Astrocyte (in vitro differentiated cells and primary cell): ENCODE measurements around the gene TMEM266. TPM values are rescaled to one million over a fixed set of nuclear protein-coding genes. Genes with fewer than 3 reads are reported as not detected.

Experiments used
- DNase-seq: peaks from one replicate; pipeline ENCODE4 v3.0.0-alpha.2; 2010; ENCODE audit warnings: low read depth
- FAIRE-seq: peaks from 2 replicates; lab custom pipeline; 2011; peaks lifted over from hg19 to GRCh38; lab: Jason Lieb, UNC
- H2AFZ ChIP-seq: 2 replicates; pipeline ENCODE4 v1.6.0; 2012; ENCODE audit warnings: low read depth, low read length, inconsistent platforms
- H3K27ac ChIP-seq: 2 replicates; pipeline ENCODE4 v1.5.1; 2011; ENCODE audit warnings: low read depth, low read length, inconsistent platforms
- H3K27me3 ChIP-seq: 2 replicates; pipeline ENCODE4 v1.6.0; 2011; ENCODE audit warnings: low read length, inconsistent platforms; ENCODE audit not compliant: insufficient read depth
- H3K36me3 ChIP-seq: 2 replicates; pipeline ENCODE4 v1.5.1; 2011; ENCODE audit warnings: low read length, inconsistent platforms; ENCODE audit not compliant: insufficient read depth
- H3K4me1 ChIP-seq: 2 replicates; pipeline ENCODE4 v1.5.1; 2011; ENCODE audit warnings: low read length, inconsistent platforms; ENCODE audit not compliant: insufficient read depth
- H3K4me2 ChIP-seq: 2 replicates; pipeline ENCODE4 v1.6.0; 2012; ENCODE audit warnings: low read length, inconsistent platforms
- H3K4me3 ChIP-seq: 2 replicates; pipeline ENCODE4 v1.5.1; 2011; ENCODE audit warnings: low read depth, mild to moderate bottlenecking, low read length, inconsistent platforms; ENCODE audit not compliant: insufficient read depth
- H3K79me2 ChIP-seq: 2 replicates; pipeline ENCODE4 v1.6.0; 2012; ENCODE audit warnings: mild to moderate bottlenecking, low read length, inconsistent platforms; ENCODE audit not compliant: insufficient read depth
- H3K9ac ChIP-seq: 2 replicates; pipeline ENCODE4 v1.6.0; 2012; ENCODE audit warnings: mild to moderate bottlenecking, low read length, inconsistent platforms
- H3K9me3 ChIP-seq: 2 replicates; pipeline ENCODE4 v1.5.1; 2012; ENCODE audit warnings: low read depth, mild to moderate bottlenecking, low read length, inconsistent platforms; ENCODE audit not compliant: insufficient read depth
- H4K20me1 ChIP-seq: 2 replicates; pipeline ENCODE4 v1.6.0; 2012; ENCODE audit warnings: low read length, inconsistent platforms; ENCODE audit not compliant: insufficient read depth
- H3K27ac Mint-ChIP-seq: one replicate; pipeline ENCODE4 v1.8.0; 2021; ENCODE audit warnings: mild to moderate bottlenecking, mixed read lengths; ENCODE audit not compliant: unreplicated experiment
- H3K27me3 Mint-ChIP-seq: one replicate; pipeline ENCODE4 v1.8.0; 2021; ENCODE audit warnings: low read depth, mixed read lengths; ENCODE audit not compliant: unreplicated experiment
- H3K36me3 Mint-ChIP-seq: one replicate; pipeline ENCODE4 v1.8.0; 2021; ENCODE audit warnings: low read depth, mixed read lengths; ENCODE audit not compliant: unreplicated experiment
- H3K4me1 Mint-ChIP-seq: one replicate; pipeline ENCODE4 v1.8.0; 2021; ENCODE audit warnings: low read depth, mixed read lengths; ENCODE audit not compliant: unreplicated experiment
- H3K4me3 Mint-ChIP-seq: one replicate; pipeline ENCODE4 v1.8.0; 2021; ENCODE audit warnings: mild to moderate bottlenecking, moderate library complexity, mixed read lengths; ENCODE audit not compliant: unreplicated experiment
- H3K9me3 Mint-ChIP-seq: one replicate; pipeline ENCODE4 v1.8.0; 2021; ENCODE audit warnings: mild to moderate bottlenecking, mixed read lengths; ENCODE audit not compliant: unreplicated experiment
- CTCF ChIP-seq: IDR thresholded peaks from 2 replicates; pipeline ENCODE4 v1.5.1; 2011; ENCODE audit warnings: low read depth, mild to moderate bottlenecking, inconsistent platforms, low read length, moderate library complexity; ENCODE audit not compliant: insufficient read depth
- EZH2 ChIP-seq: IDR thresholded peaks from 2 replicates; pipeline ENCODE4 v1.6.1; 2012; ENCODE audit warnings: mild to moderate bottlenecking, low read length, inconsistent platforms; ENCODE audit not compliant: insufficient read depth
- total RNA-seq: library from RNA; stranded (reverse); gene quantifications from 2 replicates; pipeline ENCODE4 v1.2.1, GENCODE V29; 2021

The TMEM266 gene
- total RNA-seq, 1 donor from 2014 or later, result 0.36 TPM

DNA sequence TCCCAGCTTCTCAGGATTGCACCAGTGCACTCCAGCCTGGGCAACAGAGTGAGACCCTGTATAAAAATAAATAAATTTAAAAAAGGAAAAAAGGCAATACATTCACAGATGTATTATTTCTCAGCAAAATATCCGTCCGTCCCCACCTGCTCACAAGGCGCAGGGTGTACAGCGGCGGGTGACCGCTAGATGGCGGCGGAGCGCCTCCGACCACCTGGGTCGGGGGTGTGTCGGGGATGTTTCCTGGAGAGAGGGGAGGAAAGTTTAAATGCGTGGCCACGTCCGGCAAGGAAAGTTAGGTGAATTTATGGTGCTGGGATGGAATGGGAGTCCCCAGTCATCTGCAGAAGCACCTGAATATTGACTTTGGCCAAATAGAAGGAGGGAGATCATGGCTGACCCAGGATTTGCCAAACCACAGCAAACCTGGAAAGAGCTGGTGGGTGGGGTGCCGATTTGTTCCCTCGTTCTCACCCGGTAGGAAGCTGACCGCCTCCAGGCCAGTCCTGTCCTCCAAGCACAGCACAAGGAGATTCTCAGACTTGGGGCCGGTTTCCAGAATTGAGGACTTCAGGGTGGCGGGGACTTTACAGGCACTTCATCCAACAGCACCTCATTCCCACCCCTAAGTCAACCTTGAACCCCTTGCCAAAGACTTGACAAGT is 88.3 kb downstream of the TMEM266 start:
- Mint-ChIP-seq H3K27me3 (peaks cover 25% of the 10 kb centered on the region), H3K4me3 (no peak overlapping the region), H3K9me3 (no peaks in the 10 kb centered on the region), H3K4me1 (peaks cover 13% of the 10 kb centered on the region), H3K36me3 (no peaks in the 10 kb centered on the region), H3K27ac (no peak overlapping the region)
- no peaks in the 10 kb centered on the region for H3K9me3 ChIP-seq
- no peak overlapping the region for H3K4me3 ChIP-seq
- H3K9ac ChIP-seq, result no peak overlapping the region
- H3K27ac ChIP-seq, result no peak overlapping the region
- peak overlapping the region; percentile 13 for H3K4me2 ChIP-seq
- no peaks in the 10 kb centered on the region for H3K36me3 ChIP-seq
- DNase-seq (no peak), FAIRE-seq (no peak)
- no peaks in the 10 kb centered on the region for H3K79me2 ChIP-seq
- H4K20me1 ChIP-seq, result no peaks in the 10 kb centered on the region
- TF ChIP-seq CTCF, result peak; percentile 89
- TF ChIP-seq EZH2, result no peak
- peak overlapping the region; percentile 36 for H2AFZ ChIP-seq
- peaks cover 28% of the 10 kb centered on the region for H3K27me3 ChIP-seq
- H3K4me1 ChIP-seq, result no peaks in the 10 kb centered on the region

- H4K20me1 ChIP-seq, result no peaks in the 10 kb centered on the region
- Mint-ChIP-seq H3K9me3 (no peaks in the 10 kb centered on the region), H3K4me3 (no peak overlapping the region), H3K27ac (no peak overlapping the region), H3K4me1 (peaks cover 13% of the 10 kb centered on the region), H3K36me3 (no peaks in the 10 kb centered on the region), H3K27me3 (peaks cover 27% of the 10 kb centered on the region)
- TF ChIP-seq CTCF (no peak), EZH2 (no peak)
- H3K27ac ChIP-seq, result no peak overlapping the region
- DNase-seq (no peak), FAIRE-seq (no peak)
- H3K9me3 ChIP-seq, result no peaks in the 10 kb centered on the region
- no peak overlapping the region for H3K4me3 ChIP-seq
- H3K9ac ChIP-seq, result no peak overlapping the region
- H2AFZ ChIP-seq, result no peak overlapping the region
- no peak overlapping the region for H3K4me2 ChIP-seq
- peaks cover 23% of the 10 kb centered on the region for H3K27me3 ChIP-seq
- no peaks in the 10 kb centered on the region for H3K36me3 ChIP-seq
- no peaks in the 10 kb centered on the region for H3K79me2 ChIP-seq
- no peaks in the 10 kb centered on the region for H3K4me1 ChIP-seq
Measured at GRCh38 chr15:76149291-76149915, 89.6 kb downstream of the TMEM266 start.

- H4K20me1 ChIP-seq, result no peaks in the 10 kb centered on the region
- H3K4me3 ChIP-seq, result no peak overlapping the region
- peak overlapping the region; percentile 69 for H3K27ac Mint-ChIP-seq
- peaks cover 19% of the 10 kb centered on the region for H3K27me3 Mint-ChIP-seq
- no peak overlapping the region for H3K9ac ChIP-seq
- H3K4me2 ChIP-seq, result peak overlapping the region; percentile 1
- no peak overlapping the region for H3K27ac ChIP-seq
- no peak for FAIRE-seq
- H3K4me1 Mint-ChIP-seq, result peaks cover 13% of the 10 kb centered on the region
- H3K9me3 ChIP-seq, result no peaks in the 10 kb centered on the region
- DNase-seq, result no peak
- no peak overlapping the region for H3K4me3 Mint-ChIP-seq
- H3K79me2 ChIP-seq, result no peaks in the 10 kb centered on the region
- H2AFZ ChIP-seq, result no peak overlapping the region
- H3K4me1 ChIP-seq, result no peaks in the 10 kb centered on the region
- H3K27me3 ChIP-seq, result peaks cover 15% of the 10 kb centered on the region
- no peaks in the 10 kb centered on the region for H3K36me3 ChIP-seq
- H3K36me3 Mint-ChIP-seq, result no peaks in the 10 kb centered on the region
- TF ChIP-seq EZH2 (no peak), CTCF (no peak)
- H3K9me3 Mint-ChIP-seq, result no peaks in the 10 kb centered on the region
Measured at GRCh38 chr15:76150513-76150912, 90.7 kb downstream of the TMEM266 start.
